SK-N-SH treated with all-trans-retinoic acid at 6 μM for 48 hours (cell line): ENCODE measurements around the gene SLC6A16.

ENCODE experiments used
- ARNTL ChIP-seq: fragments of 450-650 bp; formaldehyde crosslinking; IDR thresholded peaks from 2 replicates; pipeline ENCODE4 v1.5.0; 2020; ENCODE audit warnings: low read depth, mild to moderate bottlenecking, moderate library complexity, borderline replicate concordance
- CREB5 ChIP-seq: fragments of 250-450 bp; sonication (Bioruptor Pico); IDR thresholded peaks from 2 replicates; pipeline ENCODE4 v1.5.1; 2020; ENCODE audit warnings: low read depth, mild to moderate bottlenecking, moderate library complexity
- CSDC2 ChIP-seq: fragments of 250-450 bp; sonication (Bioruptor Pico); IDR thresholded peaks from 2 replicates; pipeline ENCODE4 v1.5.0; 2020; ENCODE audit warnings: mild to moderate bottlenecking, moderate library complexity
- CSRNP3 ChIP-seq: fragments of 250-450 bp; sonication (Bioruptor Pico); IDR thresholded peaks from 2 replicates; pipeline ENCODE4 v1.5.1; 2021; ENCODE audit warnings: mild to moderate bottlenecking, moderate library complexity
- ESRRG ChIP-seq: fragments of 250-450 bp; sonication (Bioruptor Pico); IDR thresholded peaks from 2 replicates; pipeline ENCODE4 v1.6.1; 2021; ENCODE audit warnings: mild to moderate bottlenecking
- OSR1 ChIP-seq: fragments of 250-450 bp; sonication (Bioruptor Pico); IDR thresholded peaks from 2 replicates; pipeline ENCODE4 v1.8.0; 2022; ENCODE audit warnings: moderate library complexity, mild to moderate bottlenecking, inconsistent platforms
- PPARA ChIP-seq: fragments of 250-450 bp; sonication (Bioruptor Pico); IDR thresholded peaks from 2 replicates; pipeline ENCODE4 v1.5.0; 2020; ENCODE audit warnings: mild to moderate bottlenecking, borderline replicate concordance
- RARB ChIP-seq: fragments of 250-450 bp; sonication (Bioruptor Pico); IDR thresholded peaks from 2 replicates; pipeline ENCODE4 v1.8.0; 2021; ENCODE audit warnings: mild to moderate bottlenecking, moderate library complexity
- TCF4 ChIP-seq: fragments of 250-450 bp; sonication (Bioruptor Pico); IDR thresholded peaks from 2 replicates; pipeline ENCODE4 v1.8.0; 2021; ENCODE audit warnings: mild to moderate bottlenecking, moderate library complexity, borderline replicate concordance
- TOX ChIP-seq: fragments of 250-450 bp; sonication (Bioruptor Pico); IDR thresholded peaks from 2 replicates; pipeline ENCODE4 v1.8.0; 2021; ENCODE audit warnings: mild to moderate bottlenecking, moderate library complexity, borderline replicate concordance
- ZFP30 ChIP-seq: fragments of 450-650 bp; formaldehyde crosslinking; IDR thresholded peaks from 2 replicates; pipeline ENCODE4 v1.5.0; 2022; ENCODE audit warnings: mild to moderate bottlenecking, moderate library complexity

GRCh38 chr19:49243129-49243528 lies 81.9 kb downstream of the SLC6A16 start:
- TF ChIP-seq OSR1 (CRISPR knock-in tag): no peak
- TF ChIP-seq ZFP30 (CRISPR knock-in tag): no peak
- TF ChIP-seq PPARA (CRISPR knock-in tag): no peak
- no peak for TF ChIP-seq CREB5 (CRISPR knock-in tag)
- no peak for TF ChIP-seq CSRNP3
- TF ChIP-seq CSDC2: no peak
- no peak for TF ChIP-seq TCF4
- TF ChIP-seq ESRRG (CRISPR knock-in tag): no peak
- TF ChIP-seq ARNTL (CRISPR knock-in tag): no peak
- no peak for TF ChIP-seq TOX (CRISPR knock-in tag)
- TF ChIP-seq RARB (CRISPR knock-in tag): no peak
